GM18511 (cell line): Measurements from ENCODE around the gene SEMA4C.
A peak's percentile ranks its signal among the peaks of the same experiment; 100 is the strongest.

Experiments used
- ATAC-seq: cut with Tn5 transposase; IDR thresholded peaks from one replicate; pipeline ENCODE4 v1.9.1; 2021; ENCODE audit warnings: mild to moderate bottlenecking, moderate library complexity; ENCODE audit not compliant: unreplicated experiment

The SEMA4C gene

GRCh38 chr2:96824079-96824870 is 45.6 kb downstream of the SEMA4C start:
- ATAC-seq = no peak

- no peak for ATAC-seq
These were observed 46.7 kb downstream of the SEMA4C start for GRCh38 chr2:96823198-96823597.

GRCh38 chr2:96822786-96823185 is 47.1 kb downstream of the SEMA4C start:
- ATAC-seq = no peak

- ATAC-seq = no peak
These were observed 48.7 kb downstream of the SEMA4C start for GRCh38 chr2:96821113-96821675.

GRCh38 chr2:96819876-96820511 is 49.9 kb downstream of the SEMA4C start:
- no peak for ATAC-seq

GRCh38 chr2:96819128-96819875 is 50.6 kb downstream of the SEMA4C start:
- no peak for ATAC-seq

GRCh38 chr2:96817882-96818281 is 52.0 kb downstream of the SEMA4C start:
- no peak for ATAC-seq

- ATAC-seq = peak; percentile 1
These were observed 52.8 kb downstream of the SEMA4C start for GRCh38 chr2:96816836-96817702.

- peak; percentile 93 for ATAC-seq
These were observed 53.6 kb downstream of the SEMA4C start, which contains the start of gene CNNM3 for GRCh38 chr2:96816127-96816835. CNNM3 (plus strand) TSS chr2:96816268; CDS start chr2:96816278, 10 bp downstream.

GRCh38 chr2:96815326-96816126 is 54.4 kb downstream of the SEMA4C start:
- peak; percentile 23 for ATAC-seq

GRCh38 chr2:96813656-96814055 is 56.2 kb downstream of the SEMA4C start:
- ATAC-seq = no peak

GRCh38 chr2:96811917-96812316 is 58.0 kb downstream of the SEMA4C start:
- ATAC-seq = no peak

GRCh38 chr2:96810783-96811192 is 59.1 kb downstream of the SEMA4C start:
- ATAC-seq = no peak

- ATAC-seq = no peak
These were observed 59.7 kb downstream of the SEMA4C start for GRCh38 chr2:96809951-96810782.
